H1 (cell line): ENCODE results near the gene SPOUT1. TPM values are rescaled to one million over a fixed set of nuclear protein-coding genes. Genes with fewer than 3 reads are reported as not detected.

Experiments
- CTCF ChIA-PET: fragments of 300-600 bp; sonication (Branson Sonifier 250); formaldehyde crosslinking; loops from one replicate; lab custom pipeline; 2021; ENCODE audit not compliant: partially characterized antibody; lab: Charles Lee
- POLR2A ChIA-PET: fragments of 300-600 bp; sonication (Branson Sonifier 250); formaldehyde crosslinking; loops from one replicate; lab custom pipeline; 2021; ENCODE audit warnings: inconsistent platforms; ENCODE audit not compliant: partially characterized antibody; lab: Charles Lee
- DNase-seq, 2 experiments: peaks; one replicate each; pipeline versions ENCODE4 v3.0.0 to v3.0.0-alpha.2; 2010 to 2022; ENCODE audit warnings: low spot score in 2 of 2, low read depth in 1 of 2, mixed read lengths in 1 of 2
- FAIRE-seq: peaks from 2 replicates; lab custom pipeline; 2011; peaks lifted over from hg19 to GRCh38; lab: Jason Lieb, UNC
- H2AFZ ChIP-seq: 2 replicates; pipeline ENCODE4 v1.8.1; 2012; ENCODE audit warnings: low read length, inconsistent platforms
- H2AK5ac ChIP-seq: 2 replicates; pipeline ENCODE4 v1.6.1; 2013; ENCODE audit warnings: low read depth, low read length
- H2BK120ac ChIP-seq: replicated peaks from 2 replicates; pipeline ENCODE3; 2013; ENCODE audit warnings: low read depth, low read length, inconsistent platforms
- H2BK12ac ChIP-seq: 2 replicates; pipeline ENCODE4 v1.6.1; 2013; ENCODE audit warnings: low read depth, low read length
- H2BK15ac ChIP-seq: 2 replicates; pipeline ENCODE4 v1.6.1; 2013; ENCODE audit warnings: low read length
- H2BK20ac ChIP-seq: 2 replicates; pipeline ENCODE4 v1.6.1; 2013; ENCODE audit warnings: low read length
- H2BK5ac ChIP-seq: 2 replicates; pipeline ENCODE4 v1.6.1; 2013; ENCODE audit warnings: low read depth, low read length
- H3K14ac ChIP-seq: 2 replicates; pipeline ENCODE4 v1.6.1; 2013; ENCODE audit warnings: inconsistent platforms; ENCODE audit not compliant: insufficient read length
- H3K18ac ChIP-seq: 2 replicates; pipeline ENCODE4 v1.6.1; 2013; ENCODE audit warnings: low read length; ENCODE audit errors: extremely low read depth
- H3K23ac ChIP-seq: 2 replicates; pipeline ENCODE4 v1.6.1; 2013; ENCODE audit warnings: inconsistent platforms; ENCODE audit not compliant: insufficient read length
- H3K23me2 ChIP-seq: 2 replicates; pipeline ENCODE4 v1.6.1; 2013; ENCODE audit warnings: low read depth, low read length
- H3K27ac ChIP-seq: 2 replicates; pipeline ENCODE4 v1.6.1; 2011; ENCODE audit warnings: low read depth, low read length, inconsistent platforms
- H3K27me3 ChIP-seq, 4 experiments: replicated peaks in 1 of 4; 1 replicate in 1 of 4; 2 replicates in 3 of 4; pipeline versions ENCODE4 v1.6.1 to v1.8.1; 2011 to 2013; ENCODE audit warnings: low read length in 3 of 4, mild to moderate bottlenecking in 3 of 4, inconsistent platforms in 2 of 4, mixed read lengths in 2 of 4, moderate library complexity in 1 of 4; ENCODE audit not compliant: control insufficient read depth in 3 of 4, insufficient read depth in 3 of 4; ENCODE audit errors: extremely low read depth in 1 of 4
- H3K36me3 ChIP-seq, 4 experiments: 2 replicates each; pipeline versions ENCODE4 v1.6.1 to v1.8.1; 2011 to 2013; ENCODE audit warnings: mild to moderate bottlenecking in 4 of 4, low read length in 3 of 4, moderate library complexity in 2 of 4, control low read depth in 1 of 4, inconsistent platforms in 1 of 4; ENCODE audit not compliant: insufficient read depth in 4 of 4, control insufficient read depth in 2 of 4
- H3K4ac ChIP-seq: replicated peaks from 2 replicates; pipeline ENCODE3; 2013; ENCODE audit warnings: low read length, low read depth, mixed read lengths, inconsistent platforms; ENCODE audit not compliant: insufficient read length
- H3K4me1 ChIP-seq, 4 experiments: replicated peaks in 1 of 4; 1 replicate in 1 of 4; 2 replicates in 3 of 4; pipeline versions ENCODE4 v1.6.1 to v1.8.1; 2011 to 2013; ENCODE audit warnings: low read length in 3 of 4, inconsistent platforms in 2 of 4, mixed read lengths in 1 of 4; ENCODE audit not compliant: insufficient read depth in 4 of 4, control insufficient read depth in 3 of 4
- H3K4me2 ChIP-seq, 2 experiments: 2 replicates each; pipeline versions ENCODE4 v1.6.1 to v1.8.1; 2011 to 2013; ENCODE audit warnings: low read depth in 2 of 2, low read length in 2 of 2, control low read depth in 1 of 2, inconsistent platforms in 1 of 2, mild to moderate bottlenecking in 1 of 2; ENCODE audit not compliant: insufficient read depth in 1 of 2
- H3K4me3 ChIP-seq, 4 experiments: fragments of 200-600, 300-600 bp in 1 of 4; sonication (generic), shearing (Covaris generic), sonication (Bioruptor Twin) in 1 of 4; 2 replicates each; pipeline versions ENCODE4 v1.5.1 to v1.8.1; 2011 to 2016; ENCODE audit warnings: low read length in 4 of 4, low read depth in 3 of 4, control low read depth in 2 of 4, inconsistent platforms in 2 of 4, mild to moderate bottlenecking in 2 of 4, mixed read lengths in 1 of 4, moderate library complexity in 1 of 4; ENCODE audit not compliant: insufficient read depth in 2 of 4; ENCODE audit errors: extremely low read depth in 1 of 4
- H3K56ac ChIP-seq: replicated peaks from 2 replicates; pipeline ENCODE3; 2013; ENCODE audit warnings: low read depth, mild to moderate bottlenecking, mixed read lengths, low read length, inconsistent platforms; ENCODE audit not compliant: insufficient read length
- H3K79me1 ChIP-seq: 2 replicates; pipeline ENCODE4 v1.6.1; 2013; ENCODE audit warnings: low read depth, low read length, control low read depth
- H3K79me2 ChIP-seq, 2 experiments: 2 replicates each; pipeline versions ENCODE4 v1.6.1 to v1.8.1; 2012 to 2013; ENCODE audit warnings: low read length in 2 of 2, mild to moderate bottlenecking in 2 of 2, inconsistent platforms in 1 of 2; ENCODE audit not compliant: insufficient read depth in 2 of 2, control insufficient read depth in 1 of 2
- H3K9ac ChIP-seq, 4 experiments: replicated peaks in 1 of 4; 1 replicate in 1 of 4; 2 replicates in 3 of 4; pipeline versions ENCODE4 v1.6.1 to v1.8.1; 2011 to 2013; ENCODE audit warnings: low read depth in 3 of 4, low read length in 3 of 4, control low read depth in 2 of 4, mild to moderate bottlenecking in 2 of 4, moderate library complexity in 2 of 4, inconsistent platforms in 1 of 4; ENCODE audit errors: extremely low read depth in 1 of 4
- H3K9me3 ChIP-seq, 2 experiments: 2 replicates each; pipeline versions ENCODE4 v1.6.1 to v1.8.1; 2012 to 2013; ENCODE audit warnings: mild to moderate bottlenecking in 2 of 2, moderate library complexity in 2 of 2, control low read depth in 1 of 2, inconsistent platforms in 1 of 2, low read depth in 1 of 2, low read length in 1 of 2, mixed read lengths in 1 of 2; ENCODE audit not compliant: insufficient read depth in 2 of 2
- H4K20me1 ChIP-seq, 2 experiments: replicated peaks in 1 of 2; 2 replicates each; pipeline versions ENCODE3 to v1.8.1; 2011 to 2013; ENCODE audit warnings: inconsistent platforms in 2 of 2, low read length in 2 of 2, mild to moderate bottlenecking in 1 of 2; ENCODE audit not compliant: insufficient read depth in 2 of 2, control insufficient read depth in 1 of 2
- H4K5ac ChIP-seq: 2 replicates; pipeline ENCODE4 v1.6.1; 2013; ENCODE audit warnings: low read length, low read depth, mixed read lengths, inconsistent platforms; ENCODE audit not compliant: insufficient read length
- H4K8ac ChIP-seq: 2 replicates; pipeline ENCODE4 v1.8.0; 2013; ENCODE audit warnings: mild to moderate bottlenecking, moderate library complexity, low read length, inconsistent platforms; ENCODE audit not compliant: insufficient read depth; ENCODE audit errors: extremely low read depth
- H4K91ac ChIP-seq: replicated peaks from 2 replicates; pipeline ENCODE3; 2013; ENCODE audit warnings: low read length, mixed read lengths, inconsistent platforms; ENCODE audit not compliant: insufficient read length
- ASH2L ChIP-seq: fragments of 200-600, 300-600 bp; sonication (generic); IDR thresholded peaks from one replicate; pipeline ENCODE4 v1.7.1; 2017; ENCODE audit warnings: low read length
- BRCA1 ChIP-seq: IDR thresholded peaks from 2 replicates; pipeline ENCODE4 v1.6.1; 2012; ENCODE audit warnings: low read depth, low read length, improper control_type of control experiment
- CEBPB ChIP-seq: IDR thresholded peaks from 2 replicates; pipeline ENCODE4 v1.6.1; 2012; ENCODE audit warnings: low read depth, low read length
- KDM1A ChIP-seq: fragments of 200-600, 300-600 bp; sonication (generic); IDR thresholded peaks from 2 replicates; pipeline ENCODE4 v1.7.1; 2016; ENCODE audit warnings: mild to moderate bottlenecking, low read length, borderline replicate concordance
- SIRT6 ChIP-seq: IDR thresholded peaks from one replicate; pipeline ENCODE4 v1.7.1; 2012; ENCODE audit warnings: low read length, inconsistent platforms
- SIX5 ChIP-seq: IDR thresholded peaks from 2 replicates; pipeline ENCODE4 v1.6.1; 2011; ENCODE audit warnings: mild to moderate bottlenecking, low read depth, low read length
- SP2 ChIP-seq: IDR thresholded peaks from 2 replicates; pipeline ENCODE4 v1.6.1; 2012; ENCODE audit warnings: mild to moderate bottlenecking, low read length, inconsistent platforms
- SRF ChIP-seq: IDR thresholded peaks from 2 replicates; pipeline ENCODE4 v1.6.1; 2011; ENCODE audit warnings: mild to moderate bottlenecking, low read depth, low read length, moderate library complexity
- TAF1 ChIP-seq: IDR thresholded peaks from 2 replicates; pipeline ENCODE4 v1.6.1; 2011; ENCODE audit warnings: mild to moderate bottlenecking, low read depth, low read length
- TAF7 ChIP-seq: optimal IDR thresholded peaks from 2 replicates; pipeline ENCODE3; 2011; ENCODE audit warnings: low read depth, mild to moderate bottlenecking, inconsistent platforms, low read length, moderate library complexity, borderline replicate concordance
- TEAD4 ChIP-seq: IDR thresholded peaks from 2 replicates; pipeline ENCODE4 v1.6.1; 2012; ENCODE audit warnings: low read depth, low read length, inconsistent platforms, mixed read lengths
- WGBS, 2 experiments: shearing (Covaris generic) in 1 of 2; methylation state at CpG; one replicate each; pipeline versions ENCODE4 v1.1.6 to v1.1.7; 2013 to 2015; ENCODE audit warnings: low lambda C conversion rate in 2 of 2, mixed read lengths in 2 of 2, inconsistent platforms in 1 of 2, low coverage in 1 of 2, missing lambda C conversion rate in 1 of 2; ENCODE audit not compliant: insufficient replicate concordance in 2 of 2, insufficient coverage in 1 of 2, insufficient read length in 1 of 2; ENCODE audit errors: extremely low coverage in 1 of 2, missing lambda C conversion rate in 1 of 2; 5-methylcytosine and 5-hydroxymethylcytosine counted together
- polyA plus RNA-seq, 7 experiments: library from polyadenylated mRNA; depleted of rRNA in 3 of 7; stranded (reverse) in 5 of 7; unstranded in 2 of 7; fragments of >200 nt in 5 of 7; fragments of 200-250 nt in 2 of 7; gene quantifications; 1 replicate in 5 of 7; 2 replicates in 1 of 7; 4 replicates in 1 of 7; pipeline versions ENCODE4 v1.2.1 to v1.2.3, GENCODE V29; 2011 to 2013; ENCODE audit warnings: missing spikeins in 2 of 7, mixed read lengths in 2 of 7
- total RNA-seq: library from RNA; stranded (reverse); fragmentation: NEBNext Ultra II Directional; extraction: Animal tissue kit (Norgen Biotek cat#: 25700); gene quantifications from 2 replicates; pipeline ENCODE4 v1.2.1, GENCODE V29; 2021
- TF ChIP-seq, protein P1 (sequence below): IDR thresholded peaks from 2 replicates; pipeline ENCODE4 v1.6.1; 2012; ENCODE audit warnings: inconsistent platforms
- TF ChIP-seq, protein P2 (sequence below): IDR thresholded peaks from 2 replicates; pipeline ENCODE4 v1.6.1; 2011; ENCODE audit warnings: low read depth, mild to moderate bottlenecking, low read length; ENCODE audit not compliant: insufficient read depth

The SPOUT1 gene
- total and polyA plus RNA-seq, 2 of the 8 experiments (the other 6 are each of a cell fraction or from before 2014, with no cell fraction given) = 69.2 to 77.8 TPM

DNA sequence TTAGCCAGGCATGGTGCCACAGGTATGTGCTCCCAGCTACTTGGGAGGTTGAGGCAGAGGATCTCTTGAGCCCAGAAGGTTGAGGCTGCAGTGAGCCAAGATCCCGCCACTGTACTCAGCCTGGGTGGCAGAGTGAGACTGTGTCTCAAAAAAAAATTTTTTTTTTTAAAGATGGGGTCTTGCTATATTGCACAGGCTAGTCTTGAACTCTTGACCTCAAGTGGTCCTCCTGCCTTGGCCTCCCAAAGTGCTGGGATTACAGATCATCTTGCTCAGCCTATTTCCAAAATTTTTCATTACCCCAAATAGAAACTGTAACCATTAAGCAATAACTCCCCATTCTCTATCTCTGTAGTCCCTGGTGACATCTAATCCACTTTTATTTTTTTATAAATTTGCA is 46.9 kb downstream of the SPOUT1 start:
- Histone ChIP-seq H3K14ac (no peak overlapping the region), H3K4me3 (no peak overlapping the region), H2BK120ac (no peak overlapping the region), H3K27me3 (no peaks in the 10 kb centered on the region), H3K4me1 (no peaks in the 10 kb centered on the region), H2BK15ac (no peak overlapping the region), H3K4me2 (no peak overlapping the region), H4K8ac (no peak overlapping the region), H3K23me2 (peaks cover 4% of the 10 kb centered on the region; the same call in 1 of the 2 replicates), H4K20me1 (no peaks in the 10 kb centered on the region), H3K56ac (no peak overlapping the region), H3K36me3 (no peaks in the 10 kb centered on the region), H2AFZ (no peak overlapping the region), H3K23ac (no peak overlapping the region), H3K4ac (no peak overlapping the region), H2BK5ac (no peak overlapping the region), H3K9me3 (peaks cover 0 to 7% of the 10 kb centered on the region in 2 experiments; a peak in 1 of 4 replicates), H3K18ac (no peak overlapping the region), H4K5ac (no peak overlapping the region), H4K91ac (no peak overlapping the region), H2BK12ac (no peak overlapping the region), H2BK20ac (no peak overlapping the region), H3K27ac (no peak overlapping the region), H2AK5ac (no peak overlapping the region), H3K79me2 (peaks cover 0 to 1% of the 10 kb centered on the region in 2 experiments; a peak in 1 of 4 replicates), H3K79me1 (no peaks in the 10 kb centered on the region), H3K9ac (no peak overlapping the region)
- WGBS, 2 experiments = 91% methylated on average over 1 of the region's 1 CpG; no CpG with 5 or more reads in 1 of the 2 experiments
- FAIRE-seq = no peak
- ChIA-PET POLR2A (interaction anchor here (1.5 kb wide), 2 partner anchors 11 to 80 kb away, joined by 3 to 4 read pairs; partner anchors contain the start of genes PKN3 and ZER1), CTCF (interaction anchor here (0.6 to 1.6 kb wide), 5 partner anchors 10 to 53 kb away, joined by 3 to 5 read pairs (median 4); no protein-coding TSS in a partner anchor)
- no peak for DNase-seq
- TF ChIP-seq TAF7 = no peak
- TF ChIP-seq SP2 = no peak
- TF ChIP-seq BRCA1 = no peak
- TF ChIP-seq SRF = no peak
- TF ChIP-seq, protein P1, sequence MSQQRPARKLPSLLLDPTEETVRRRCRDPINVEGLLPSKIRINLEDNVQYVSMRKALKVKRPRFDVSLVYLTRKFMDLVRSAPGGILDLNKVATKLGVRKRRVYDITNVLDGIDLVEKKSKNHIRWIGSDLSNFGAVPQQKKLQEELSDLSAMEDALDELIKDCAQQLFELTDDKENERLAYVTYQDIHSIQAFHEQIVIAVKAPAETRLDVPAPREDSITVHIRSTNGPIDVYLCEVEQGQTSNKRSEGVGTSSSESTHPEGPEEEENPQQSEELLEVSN = no peak
- TF ChIP-seq TEAD4 = no peak
- no peak for TF ChIP-seq SIRT6
- no peak for TF ChIP-seq CEBPB
- no peak for TF ChIP-seq TAF1
- TF ChIP-seq KDM1A = no peak
- no peak for TF ChIP-seq SIX5
- no peak for TF ChIP-seq ASH2L
- TF ChIP-seq, protein P2, sequence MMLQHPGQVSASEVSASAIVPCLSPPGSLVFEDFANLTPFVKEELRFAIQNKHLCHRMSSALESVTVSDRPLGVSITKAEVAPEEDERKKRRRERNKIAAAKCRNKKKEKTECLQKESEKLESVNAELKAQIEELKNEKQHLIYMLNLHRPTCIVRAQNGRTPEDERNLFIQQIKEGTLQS = no peak
